Activated CD8-positive, alpha-beta T cell treated with anti-CD3 and anti-CD28 coated beads for 36 hours (primary cell): ENCODE measurements around the gene ZNRF2. TPM values are rescaled to one million over a fixed set of nuclear protein-coding genes. Genes with fewer than 3 reads are reported as not detected.

ENCODE experiments used
- ATAC-seq: fragments of 200-7000 bp; cut with Tn5 transposase; one replicate; pipeline ENCODE4 v1.10.0; 2021; ENCODE audit warnings: mild to moderate bottlenecking, moderate library complexity
- CTCF ChIA-PET: fragments of 350-600 bp; sonication (Branson Sonifier 250); formaldehyde crosslinking; loops from one replicate; lab custom pipeline; 2021; ENCODE audit warnings: antibody characterized with exemption; lab: Charles Lee
- POLR2A ChIA-PET: fragments of 350-600 bp; sonication (Branson Sonifier 250); formaldehyde crosslinking; loops from one replicate; lab custom pipeline; 2021; ENCODE audit warnings: antibody characterized with exemption; lab: Charles Lee
- DNase-seq: peaks from one replicate; pipeline ENCODE4 v3.0.0-alpha.2; 2020
- H3K27ac Mint-ChIP-seq: one replicate; pipeline ENCODE4 v1.8.0; 2021; ENCODE audit warnings: mild to moderate bottlenecking, mixed read lengths
- H3K27me3 Mint-ChIP-seq: one replicate; pipeline ENCODE4 v1.8.0; 2021; ENCODE audit warnings: mixed read lengths
- H3K36me3 Mint-ChIP-seq: one replicate; pipeline ENCODE4 v1.8.0; 2021; ENCODE audit warnings: low read depth, mixed read lengths
- H3K4me1 Mint-ChIP-seq: one replicate; pipeline ENCODE4 v1.8.0; 2021; ENCODE audit warnings: low read depth, mixed read lengths
- H3K4me3 Mint-ChIP-seq: one replicate; pipeline ENCODE4 v1.8.0; 2021; ENCODE audit warnings: mild to moderate bottlenecking, moderate library complexity, mixed read lengths
- H3K9me3 Mint-ChIP-seq: one replicate; pipeline ENCODE4 v1.8.0; 2021; ENCODE audit warnings: mixed read lengths
- intact Hi-C: fragments of 100-400 bp; cut with micrococcal nuclease; formaldehyde crosslinking; loops from one replicate; pipeline ENCODE4 v1.10.0; 2022
- total RNA-seq, 2 experiments: library from RNA; stranded (reverse); gene quantifications; one replicate each; pipeline ENCODE4 v1.2.3, GENCODE V29; 2021
- TF ChIP-seq, protein P1 (sequence below): fragments of 200-600 bp; IDR thresholded peaks from one replicate; pipeline ENCODE4 v1.8.0; 2022; ENCODE audit warnings: antibody characterized with exemption, mild to moderate bottlenecking

Gene ZNRF2
- total RNA-seq, 2 experiments from 2014 or later = 8.9 to 9.7 TPM

- Mint-ChIP-seq H3K27ac (no peak overlapping the region), H3K27me3 (no peaks in the 10 kb centered on the region), H3K4me3 (no peak overlapping the region), H3K36me3 (peaks cover 1% of the 10 kb centered on the region), H3K4me1 (peaks cover 58% of the 10 kb centered on the region), H3K9me3 (no peaks in the 10 kb centered on the region)
- DNase-seq (no peak), ATAC-seq (no peak)
- TF ChIP-seq, protein P1, sequence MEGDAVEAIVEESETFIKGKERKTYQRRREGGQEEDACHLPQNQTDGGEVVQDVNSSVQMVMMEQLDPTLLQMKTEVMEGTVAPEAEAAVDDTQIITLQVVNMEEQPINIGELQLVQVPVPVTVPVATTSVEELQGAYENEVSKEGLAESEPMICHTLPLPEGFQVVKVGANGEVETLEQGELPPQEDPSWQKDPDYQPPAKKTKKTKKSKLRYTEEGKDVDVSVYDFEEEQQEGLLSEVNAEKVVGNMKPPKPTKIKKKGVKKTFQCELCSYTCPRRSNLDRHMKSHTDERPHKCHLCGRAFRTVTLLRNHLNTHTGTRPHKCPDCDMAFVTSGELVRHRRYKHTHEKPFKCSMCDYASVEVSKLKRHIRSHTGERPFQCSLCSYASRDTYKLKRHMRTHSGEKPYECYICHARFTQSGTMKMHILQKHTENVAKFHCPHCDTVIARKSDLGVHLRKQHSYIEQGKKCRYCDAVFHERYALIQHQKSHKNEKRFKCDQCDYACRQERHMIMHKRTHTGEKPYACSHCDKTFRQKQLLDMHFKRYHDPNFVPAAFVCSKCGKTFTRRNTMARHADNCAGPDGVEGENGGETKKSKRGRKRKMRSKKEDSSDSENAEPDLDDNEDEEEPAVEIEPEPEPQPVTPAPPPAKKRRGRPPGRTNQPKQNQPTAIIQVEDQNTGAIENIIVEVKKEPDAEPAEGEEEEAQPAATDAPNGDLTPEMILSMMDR = no peak
- POLR2A ChIA-PET = interaction anchor here (1.4 kb wide), 1 partner anchor 26 kb away, joined by 4 read pairs; the partner anchor contains the start of gene ZNRF2
- CTCF ChIA-PET = interaction anchor here (0.8 to 4.9 kb wide), 2 partner anchors 10 to 12 kb away, joined by 3 to 18 read pairs; no protein-coding TSS in a partner anchor
- intact Hi-C loops = no loop called here
Observed at GRCh38 chr7:30310674-30311362, 26.4 kb downstream of the ZNRF2 start.

DNA sequence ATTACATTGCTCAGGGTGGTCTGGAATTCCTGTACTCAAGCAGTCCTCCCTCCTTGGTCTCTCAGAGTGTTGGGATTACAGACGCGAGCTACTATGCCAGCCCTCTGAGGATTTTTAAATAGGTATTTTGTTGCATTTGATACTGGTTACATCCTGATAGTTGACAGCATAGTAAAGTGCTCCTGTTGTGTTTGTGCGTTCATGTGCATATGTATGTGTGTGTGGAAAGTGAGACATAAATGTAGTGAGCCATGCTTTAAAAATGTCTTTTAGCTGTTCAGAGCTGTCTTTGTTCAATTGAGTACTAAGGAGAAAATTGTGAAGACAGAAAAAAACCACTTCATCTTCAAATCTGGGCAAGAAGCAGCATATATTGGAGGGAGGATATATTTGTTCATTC, 27.8 kb downstream of the ZNRF2 start:
- Mint-ChIP-seq H3K9me3 (no peaks in the 10 kb centered on the region), H3K4me3 (no peak overlapping the region), H3K36me3 (peaks cover 1% of the 10 kb centered on the region), H3K27ac (no peak overlapping the region), H3K27me3 (no peaks in the 10 kb centered on the region), H3K4me1 (peaks cover 56% of the 10 kb centered on the region)
- ATAC-seq = no peak
- intact Hi-C loops = no loop called here
- CTCF ChIA-PET = interaction anchor here (1.1 to 4.9 kb wide), 2 partner anchors 10 to 11 kb away, joined by 3 to 18 read pairs; no protein-coding TSS in a partner anchor
- POLR2A ChIA-PET = interaction anchor here (0.9 to 1.1 kb wide), 2 partner anchors 10 to 19 kb away, joined by 3 to 9 read pairs; no protein-coding TSS in a partner anchor
- TF ChIP-seq, protein P1 = no peak
- no peak for DNase-seq

- no peak overlapping the region for H3K4me3 Mint-ChIP-seq
- peaks cover 58% of the 10 kb centered on the region for H3K4me1 Mint-ChIP-seq
- ChIA-PET CTCF (interaction anchor here (0.7 to 4.9 kb wide), 4 partner anchors 9 to 39 kb away, joined by 3 to 18 read pairs (median 6); no protein-coding TSS in a partner anchor), POLR2A (interaction anchor here (0.5 to 1.6 kb wide), 6 partner anchors 9 to 273 kb away, joined by 3 to 7 read pairs (median 3); no protein-coding TSS in a partner anchor)
- ATAC-seq (no peak), DNase-seq (no peak)
- no peak overlapping the region for H3K27ac Mint-ChIP-seq
- no peaks in the 10 kb centered on the region for H3K9me3 Mint-ChIP-seq
- no peaks in the 10 kb centered on the region for H3K27me3 Mint-ChIP-seq
- no peaks in the 10 kb centered on the region for H3K36me3 Mint-ChIP-seq
- intact Hi-C loops = no loop called here
- TF ChIP-seq, protein P1 = no peak
Observed at GRCh38 chr7:30313348-30313747, 29.0 kb downstream of the ZNRF2 start.

- H3K4me3 Mint-ChIP-seq = no peak overlapping the region
- POLR2A ChIA-PET = interaction anchor here (0.8 to 1.6 kb wide), 5 partner anchors 9 to 179 kb away, joined by 3 to 7 read pairs (median 3); partner anchors contain the start of gene MTURN
- DNase-seq = no peak
- peaks cover 60% of the 10 kb centered on the region for H3K4me1 Mint-ChIP-seq
- ATAC-seq = no peak
- no peaks in the 10 kb centered on the region for H3K36me3 Mint-ChIP-seq
- TF ChIP-seq, protein P1 = no peak
- H3K9me3 Mint-ChIP-seq = no peaks in the 10 kb centered on the region
- no peak overlapping the region for H3K27ac Mint-ChIP-seq
- CTCF ChIA-PET = interaction anchor here (0.7 to 4.9 kb wide), 4 partner anchors 9 to 39 kb away, joined by 3 to 18 read pairs (median 6); no protein-coding TSS in a partner anchor
- intact Hi-C loops = no loop called here
- no peaks in the 10 kb centered on the region for H3K27me3 Mint-ChIP-seq
Observed at GRCh38 chr7:30313793-30314192, 29.4 kb downstream of the ZNRF2 start.

- intact Hi-C loops = no loop called here
- ChIA-PET CTCF (no interaction called here), POLR2A (no interaction called here)
- TF ChIP-seq, protein P1 = no peak
- Mint-ChIP-seq H3K36me3 (no peaks in the 10 kb centered on the region), H3K4me1 (peaks cover 58% of the 10 kb centered on the region), H3K27ac (no peak overlapping the region), H3K4me3 (no peak overlapping the region), H3K27me3 (no peaks in the 10 kb centered on the region), H3K9me3 (no peaks in the 10 kb centered on the region)
- ATAC-seq (no peak), DNase-seq (no peak)
Observed at GRCh38 chr7:30315589-30315988, 31.2 kb downstream of the ZNRF2 start.
